ENCODE measurements around the gene ETV4.

- no peak for TF ChIP-seq CTCF (conservative IDR thresholded peaks at IDR 0.05 in 1 of 2, IDR thresholded peaks at IDR 0.05 in 1 of 2; ENCODE audit: low read depth in 1 of 2, low read length in 2 of 2)
- TF ChIP-seq EZH2 (IDR thresholded peaks at IDR 0.05; ENCODE audit: low read length, missing control alignments) = no peak
Measured at GRCh38 chr17:43526886-43527648, 19.1 kb downstream of the ETV4 start.

Data from fibroblast of lung (primary cell).